HEK293 (cell line): ENCODE results near the gene TRIM72.

ENCODE experiments used
- ATF2 ChIP-seq: fragments of 450-650 bp; formaldehyde crosslinking; IDR thresholded peaks from 2 replicates; pipeline ENCODE4 v1.5.1; 2016; ENCODE audit warnings: missing biosample characterization, missing genetic modification characterization, low read depth
- SCRT2 ChIP-seq: fragments of 450-650 bp; formaldehyde crosslinking; IDR thresholded peaks from 2 replicates; pipeline ENCODE4 v1.5.1; 2016; ENCODE audit warnings: missing biosample characterization, missing genetic modification characterization
- TCF7L2 ChIP-seq: IDR thresholded peaks from 2 replicates; pipeline ENCODE4 v1.6.1; 2011; ENCODE audit warnings: low read depth, mild to moderate bottlenecking, inconsistent platforms, low read length, moderate library complexity, borderline replicate concordance
- ZBTB17 ChIP-seq: fragments of 450-650 bp; formaldehyde crosslinking; IDR thresholded peaks from 2 replicates; pipeline ENCODE4 v1.5.1; 2016; ENCODE audit warnings: missing biosample characterization, missing genetic modification characterization
- ZBTB21 ChIP-seq: fragments of 450-650 bp; formaldehyde crosslinking; IDR thresholded peaks from 2 replicates; pipeline ENCODE4 v1.5.1; 2017; ENCODE audit warnings: missing biosample characterization, missing genetic modification characterization
- ZNF510 ChIP-seq: fragments of 450-650 bp; formaldehyde crosslinking; IDR thresholded peaks from 2 replicates; pipeline ENCODE4 v1.5.1; 2018; ENCODE audit warnings: mild to moderate bottlenecking, missing genetic modification characterization, missing biosample characterization; ENCODE audit not compliant: insufficient replicate concordance
- ZNF530 ChIP-seq: fragments of 450-650 bp; formaldehyde crosslinking; IDR thresholded peaks from 2 replicates; pipeline ENCODE4 v1.5.1; 2016; ENCODE audit warnings: low read depth, missing biosample characterization, missing genetic modification characterization
- TF ChIP-seq, protein P1 (sequence below): fragments of 450-650 bp; formaldehyde crosslinking; IDR thresholded peaks from 2 replicates; pipeline ENCODE4 v1.5.1; 2016; ENCODE audit warnings: missing biosample characterization, missing genetic modification characterization
- TF ChIP-seq, protein P2 (sequence below): fragments of 450-650 bp; formaldehyde crosslinking; IDR thresholded peaks from 2 replicates; pipeline ENCODE4 v1.5.1; 2016; ENCODE audit warnings: missing biosample characterization, missing genetic modification characterization

GRCh38 chr16:31223044-31223443, 9.1 kb downstream of the TRIM72 start:
- TF ChIP-seq, protein P1, sequence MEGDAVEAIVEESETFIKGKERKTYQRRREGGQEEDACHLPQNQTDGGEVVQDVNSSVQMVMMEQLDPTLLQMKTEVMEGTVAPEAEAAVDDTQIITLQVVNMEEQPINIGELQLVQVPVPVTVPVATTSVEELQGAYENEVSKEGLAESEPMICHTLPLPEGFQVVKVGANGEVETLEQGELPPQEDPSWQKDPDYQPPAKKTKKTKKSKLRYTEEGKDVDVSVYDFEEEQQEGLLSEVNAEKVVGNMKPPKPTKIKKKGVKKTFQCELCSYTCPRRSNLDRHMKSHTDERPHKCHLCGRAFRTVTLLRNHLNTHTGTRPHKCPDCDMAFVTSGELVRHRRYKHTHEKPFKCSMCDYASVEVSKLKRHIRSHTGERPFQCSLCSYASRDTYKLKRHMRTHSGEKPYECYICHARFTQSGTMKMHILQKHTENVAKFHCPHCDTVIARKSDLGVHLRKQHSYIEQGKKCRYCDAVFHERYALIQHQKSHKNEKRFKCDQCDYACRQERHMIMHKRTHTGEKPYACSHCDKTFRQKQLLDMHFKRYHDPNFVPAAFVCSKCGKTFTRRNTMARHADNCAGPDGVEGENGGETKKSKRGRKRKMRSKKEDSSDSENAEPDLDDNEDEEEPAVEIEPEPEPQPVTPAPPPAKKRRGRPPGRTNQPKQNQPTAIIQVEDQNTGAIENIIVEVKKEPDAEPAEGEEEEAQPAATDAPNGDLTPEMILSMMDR (tag by site-specific recombination), result no peak
- TF ChIP-seq ATF2 (tag by site-specific recombination) (no peak), ZBTB21 (tag by site-specific recombination) (no peak), SCRT2 (tag by site-specific recombination) (no peak), TCF7L2 (no peak), ZNF510 (tag by site-specific recombination) (no peak), ZBTB17 (tag by site-specific recombination) (no peak), ZNF530 (tag by site-specific recombination) (no peak)
- TF ChIP-seq, protein P2, sequence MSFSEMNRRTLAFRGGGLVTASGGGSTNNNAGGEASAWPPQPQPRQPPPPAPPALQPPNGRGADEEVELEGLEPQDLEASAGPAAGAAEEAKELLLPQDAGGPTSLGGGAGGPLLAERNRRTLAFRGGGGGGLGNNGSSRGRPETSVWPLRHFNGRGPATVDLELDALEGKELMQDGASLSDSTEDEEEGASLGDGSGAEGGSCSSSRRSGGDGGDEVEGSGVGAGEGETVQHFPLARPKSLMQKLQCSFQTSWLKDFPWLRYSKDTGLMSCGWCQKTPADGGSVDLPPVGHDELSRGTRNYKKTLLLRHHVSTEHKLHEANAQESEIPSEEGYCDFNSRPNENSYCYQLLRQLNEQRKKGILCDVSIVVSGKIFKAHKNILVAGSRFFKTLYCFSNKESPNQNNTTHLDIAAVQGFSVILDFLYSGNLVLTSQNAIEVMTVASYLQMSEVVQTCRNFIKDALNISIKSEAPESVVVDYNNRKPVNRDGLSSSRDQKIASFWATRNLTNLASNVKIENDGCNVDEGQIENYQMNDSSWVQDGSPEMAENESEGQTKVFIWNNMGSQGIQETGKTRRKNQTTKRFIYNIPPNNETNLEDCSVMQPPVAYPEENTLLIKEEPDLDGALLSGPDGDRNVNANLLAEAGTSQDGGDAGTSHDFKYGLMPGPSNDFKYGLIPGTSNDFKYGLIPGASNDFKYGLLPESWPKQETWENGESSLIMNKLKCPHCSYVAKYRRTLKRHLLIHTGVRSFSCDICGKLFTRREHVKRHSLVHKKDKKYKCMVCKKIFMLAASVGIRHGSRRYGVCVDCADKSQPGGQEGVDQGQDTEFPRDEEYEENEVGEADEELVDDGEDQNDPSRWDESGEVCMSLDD (tag by site-specific recombination), result no peak
